Endodermal cell (in vitro differentiated cells): ENCODE data around the gene TRIM64. TPM values are rescaled to one million over a fixed set of nuclear protein-coding genes. Genes with fewer than 3 reads are reported as not detected.
"Not testable (repeated sequence)": the region's sequence is repeated elsewhere in the genome, so short reads cannot be mapped to it uniquely, and the experiment has no call there.

Experiments used
- DNase-seq: peaks from one replicate; pipeline ENCODE4 v3.0.0-alpha.2; 2017
- H3K27ac ChIP-seq: 2 replicates; pipeline ENCODE4 v1.5.1; 2013; ENCODE audit warnings: mild to moderate bottlenecking, low read depth, low read length, moderate library complexity
- H3K27me3 ChIP-seq: 2 replicates; pipeline ENCODE4 v1.6.1; 2013; ENCODE audit warnings: mild to moderate bottlenecking, low read length, moderate library complexity; ENCODE audit not compliant: insufficient read depth, control insufficient read depth, poor library complexity, severe bottlenecking
- H3K36me3 ChIP-seq: 2 replicates; pipeline ENCODE4 v1.7.0; 2013; ENCODE audit warnings: mild to moderate bottlenecking, low read length, moderate library complexity; ENCODE audit not compliant: control insufficient read depth, insufficient read depth
- H3K4me1 ChIP-seq: one replicate; pipeline ENCODE4 v1.7.0; 2013; ENCODE audit warnings: low read length; ENCODE audit not compliant: control insufficient read depth, insufficient read depth
- H3K4me3 ChIP-seq: 2 replicates; pipeline ENCODE4 v1.5.1; 2013; ENCODE audit warnings: mild to moderate bottlenecking, low read length, moderate library complexity
- H3K9ac ChIP-seq: 2 replicates; pipeline ENCODE4 v1.6.1; 2013; ENCODE audit warnings: mild to moderate bottlenecking, low read length, moderate library complexity; ENCODE audit not compliant: poor library complexity, severe bottlenecking; ENCODE audit errors: extremely low read depth
- H3K9me3 ChIP-seq: 2 replicates; pipeline ENCODE4 v1.6.1; 2013; ENCODE audit warnings: mild to moderate bottlenecking, low read length, moderate library complexity; ENCODE audit not compliant: control insufficient read depth
- H3K27ac Mint-ChIP-seq: 2 replicates; pipeline ENCODE4 v1.8.0; 2020; ENCODE audit warnings: mixed read lengths
- H3K27me3 Mint-ChIP-seq: 2 replicates; pipeline ENCODE4 v1.8.0; 2021; ENCODE audit warnings: mild to moderate bottlenecking, mixed read lengths; ENCODE audit not compliant: insufficient read depth
- H3K36me3 Mint-ChIP-seq: 2 replicates; pipeline ENCODE4 v1.8.0; 2020; ENCODE audit warnings: low read depth, mixed read lengths
- H3K4me1 Mint-ChIP-seq: 2 replicates; pipeline ENCODE4 v1.8.0; 2020; ENCODE audit warnings: mixed read lengths
- H3K4me3 Mint-ChIP-seq: 2 replicates; pipeline ENCODE4 v1.8.0; 2020; ENCODE audit warnings: mild to moderate bottlenecking, moderate library complexity, mixed read lengths
- H3K9me3 Mint-ChIP-seq: 2 replicates; pipeline ENCODE4 v1.8.0; 2020; ENCODE audit warnings: mild to moderate bottlenecking, mixed read lengths
- WGBS, 2 experiments: methylation state at CpG; one replicate each; pipeline versions ENCODE4 v1.1.5 to v1.1.7; 2013; ENCODE audit warnings: missing lambda C conversion rate in 2 of 2, mixed read lengths in 1 of 2; ENCODE audit not compliant: insufficient coverage in 1 of 2, insufficient read length in 1 of 2; 5-methylcytosine and 5-hydroxymethylcytosine counted together
- long read RNA-seq, 4 experiments: library from polyadenylated mRNA in 2 of 4; library from RNA in 1 of 4; library from capped mRNA in 1 of 4; stranded (forward) in 3 of 4; unstranded in 1 of 4; transcript quantifications; one replicate each; pipeline ENCODE4 v2.0.0, GENCODE V29; 2020 to 2021; ENCODE audit warnings: inconsistent platforms in 1 of 4
- polyA plus RNA-seq, 2 experiments: library from polyadenylated mRNA; stranded (reverse); fragments of 50-300 nt; gene quantifications; one replicate each; pipeline ENCODE4 v1.2.3, GENCODE V29; 2013
- total RNA-seq, 2 donors: library from RNA; stranded (reverse); fragmentation: NEBNext Ultra II Directional in 1 of 2; extraction: Animal tissue kit (Norgen Biotek cat#: 25700) in 1 of 2; gene quantifications; 2 replicates in 1 of 2; 3 replicates in 1 of 2; pipeline ENCODE4 v1.2.1, GENCODE V29; 2021
- TF ChIP-seq, protein P1 (sequence below): fragments of 200-600 bp; sonication (generic); conservative IDR thresholded peaks from 2 replicates; pipeline ENCODE4 v1.5.0; 2021; ENCODE audit warnings: antibody characterized with exemption, mild to moderate bottlenecking

The TRIM64 gene, protein sequence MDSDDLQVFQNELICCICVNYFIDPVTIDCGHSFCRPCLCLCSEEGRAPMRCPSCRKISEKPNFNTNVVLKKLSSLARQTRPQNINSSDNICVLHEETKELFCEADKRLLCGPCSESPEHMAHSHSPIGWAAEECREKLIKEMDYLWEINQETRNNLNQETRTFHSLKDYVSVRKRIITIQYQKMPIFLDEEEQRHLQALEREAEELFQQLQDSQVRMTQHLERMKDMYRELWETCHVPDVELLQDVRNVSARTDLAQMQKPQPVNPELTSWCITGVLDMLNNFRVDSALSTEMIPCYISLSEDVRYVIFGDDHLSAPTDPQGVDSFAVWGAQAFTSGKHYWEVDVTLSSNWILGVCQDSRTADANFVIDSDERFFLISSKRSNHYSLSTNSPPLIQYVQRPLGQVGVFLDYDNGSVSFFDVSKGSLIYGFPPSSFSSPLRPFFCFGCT
- not detected for total RNA-seq
- polyA plus RNA-seq (2013, experiment 1 of 2): not detected
- polyA plus RNA-seq (2013, experiment 2 of 2): not detected
- long read RNA-seq, experiment 1: 0 reads
- long read RNA-seq, experiment 2: 0 reads
- long read RNA-seq, experiment 3: 0 reads
- long read RNA-seq, experiment 4: 0 reads

DNA sequence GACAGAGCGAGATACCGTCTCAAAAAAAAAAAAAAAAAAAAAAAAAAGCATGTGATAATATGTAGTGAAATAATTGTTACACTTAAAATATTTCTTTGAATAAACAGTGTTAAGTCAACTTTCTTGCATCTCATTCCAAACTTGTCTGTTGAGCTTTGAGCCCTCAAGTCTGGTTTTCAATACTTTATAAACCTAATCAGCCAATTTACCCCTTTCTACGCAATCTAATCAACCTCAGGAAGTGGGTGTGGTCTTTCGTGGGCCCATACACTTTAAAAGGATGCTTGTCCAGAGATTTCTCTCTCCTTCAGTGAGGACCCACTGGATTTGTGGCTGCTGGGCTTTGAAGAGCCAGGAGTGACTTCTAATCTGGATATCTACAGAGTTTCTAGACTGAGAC lies at the start of gene TRIM64:
TRIM64 (plus strand) TSS at position 301 of the 400 bp plus-strand sequence. CDS start 2,467 bp downstream, outside the sequence.
- H3K27me3 Mint-ChIP-seq, H3K4me3 ChIP-seq, H3K9ac ChIP-seq, H3K27ac Mint-ChIP-seq, H3K27me3 ChIP-seq, DNase-seq, H3K36me3 Mint-ChIP-seq, H3K9me3 Mint-ChIP-seq, H3K9me3 ChIP-seq, H3K4me1 ChIP-seq, H3K27ac ChIP-seq, H3K4me1 Mint-ChIP-seq, H3K4me3 Mint-ChIP-seq, H3K36me3 ChIP-seq: not testable (repeated sequence)
- WGBS, 2 experiments: no CpG with 5 or more reads among the region's 4 CpGs

DNA sequence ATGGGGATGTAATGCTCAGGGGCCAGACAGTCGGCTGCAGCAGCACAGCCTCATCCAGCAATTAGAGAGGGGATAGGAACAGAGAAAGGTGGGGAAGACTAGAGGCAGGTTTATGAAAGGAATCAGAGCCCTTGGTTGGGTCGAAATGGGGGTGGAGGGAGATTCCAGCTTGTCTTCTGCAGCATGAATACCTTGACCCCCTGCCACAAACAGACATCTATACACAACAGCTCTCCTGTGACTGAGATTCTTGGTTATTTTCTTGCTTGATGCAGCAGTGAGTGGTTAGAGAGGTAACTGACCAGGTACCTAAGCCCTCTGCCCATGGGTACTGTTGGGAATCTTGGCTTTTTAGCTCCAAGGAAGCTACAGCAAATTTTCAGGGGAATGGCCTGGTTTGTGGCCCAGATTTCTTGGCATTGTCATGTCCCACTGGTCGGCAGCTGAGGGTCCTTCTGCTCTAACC lies 43.6 kb upstream of the TRIM64 start, which contains the start of gene TRIM49D1:
TRIM49D1 (minus strand) TSS at position 51 of the 466 bp plus-strand sequence. CDS start 4,535 bp downstream, outside the sequence.
- no peaks in the 10 kb centered on the region for H3K9me3 Mint-ChIP-seq

DNA sequence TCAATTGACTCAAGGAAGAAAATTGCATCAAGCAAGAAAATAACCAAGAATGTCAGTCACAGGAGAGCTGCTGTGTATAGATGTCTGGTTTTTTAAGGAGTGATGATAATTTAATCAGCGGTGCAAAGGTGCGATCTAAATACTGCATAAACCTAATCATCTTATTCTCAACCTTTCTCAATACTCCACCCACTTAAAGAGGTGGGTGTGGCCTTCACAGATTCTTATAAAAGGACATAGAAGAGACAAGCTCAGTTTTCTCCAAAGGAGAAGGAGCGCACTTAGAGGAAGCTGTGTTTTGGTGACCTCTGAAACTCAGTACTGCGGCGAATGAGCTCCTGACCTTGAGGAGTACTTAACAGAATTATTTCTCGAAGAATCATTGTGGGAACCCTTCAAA lies 42.1 kb upstream of the TRIM64 start, which contains the start of gene TRIM49D2:
TRIM49D2 (plus strand) TSS at position 301 of the 400 bp plus-strand sequence. CDS start 2,698 bp downstream, outside the sequence.
- H3K4me3 ChIP-seq, H3K27me3 ChIP-seq, H3K9ac ChIP-seq, H3K27me3 Mint-ChIP-seq, H3K36me3 ChIP-seq, H3K4me1 Mint-ChIP-seq, H3K4me3 Mint-ChIP-seq, H3K36me3 Mint-ChIP-seq, H3K27ac Mint-ChIP-seq, H3K27ac ChIP-seq, H3K9me3 Mint-ChIP-seq, H3K9me3 ChIP-seq, DNase-seq, H3K4me1 ChIP-seq: not testable (repeated sequence)
- WGBS, 2 experiments: no CpG with 5 or more reads among the region's 6 CpGs

More for the DNA sequence above, 43.6 kb upstream of the TRIM64 start, which contains the start of gene TRIM49D1:
- 85 to 100% methylated on average over 1 of the region's 3 CpGs for WGBS, 2 experiments
- Mint-ChIP-seq H3K4me1 (no peaks in the 10 kb centered on the region), H3K27ac (no peak within 1 kb of the TSS), H3K36me3 (no peaks in the 10 kb centered on the region), H3K27me3 (no peaks in the 10 kb centered on the region), H3K4me3 (no peak within 1 kb of the TSS)
- Histone ChIP-seq H3K36me3 (no peaks in the 10 kb centered on the region), H3K9ac (no peak within 1 kb of the TSS), H3K4me3 (no peak within 1 kb of the TSS), H3K9me3 (no peaks in the 10 kb centered on the region), H3K27me3 (no peaks in the 10 kb centered on the region), H3K27ac (no peak within 1 kb of the TSS), H3K4me1 (no peaks in the 10 kb centered on the region)
- DNase-seq: peak; percentile 25
- TF ChIP-seq, protein P1, sequence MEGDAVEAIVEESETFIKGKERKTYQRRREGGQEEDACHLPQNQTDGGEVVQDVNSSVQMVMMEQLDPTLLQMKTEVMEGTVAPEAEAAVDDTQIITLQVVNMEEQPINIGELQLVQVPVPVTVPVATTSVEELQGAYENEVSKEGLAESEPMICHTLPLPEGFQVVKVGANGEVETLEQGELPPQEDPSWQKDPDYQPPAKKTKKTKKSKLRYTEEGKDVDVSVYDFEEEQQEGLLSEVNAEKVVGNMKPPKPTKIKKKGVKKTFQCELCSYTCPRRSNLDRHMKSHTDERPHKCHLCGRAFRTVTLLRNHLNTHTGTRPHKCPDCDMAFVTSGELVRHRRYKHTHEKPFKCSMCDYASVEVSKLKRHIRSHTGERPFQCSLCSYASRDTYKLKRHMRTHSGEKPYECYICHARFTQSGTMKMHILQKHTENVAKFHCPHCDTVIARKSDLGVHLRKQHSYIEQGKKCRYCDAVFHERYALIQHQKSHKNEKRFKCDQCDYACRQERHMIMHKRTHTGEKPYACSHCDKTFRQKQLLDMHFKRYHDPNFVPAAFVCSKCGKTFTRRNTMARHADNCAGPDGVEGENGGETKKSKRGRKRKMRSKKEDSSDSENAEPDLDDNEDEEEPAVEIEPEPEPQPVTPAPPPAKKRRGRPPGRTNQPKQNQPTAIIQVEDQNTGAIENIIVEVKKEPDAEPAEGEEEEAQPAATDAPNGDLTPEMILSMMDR: no peak

DNA sequence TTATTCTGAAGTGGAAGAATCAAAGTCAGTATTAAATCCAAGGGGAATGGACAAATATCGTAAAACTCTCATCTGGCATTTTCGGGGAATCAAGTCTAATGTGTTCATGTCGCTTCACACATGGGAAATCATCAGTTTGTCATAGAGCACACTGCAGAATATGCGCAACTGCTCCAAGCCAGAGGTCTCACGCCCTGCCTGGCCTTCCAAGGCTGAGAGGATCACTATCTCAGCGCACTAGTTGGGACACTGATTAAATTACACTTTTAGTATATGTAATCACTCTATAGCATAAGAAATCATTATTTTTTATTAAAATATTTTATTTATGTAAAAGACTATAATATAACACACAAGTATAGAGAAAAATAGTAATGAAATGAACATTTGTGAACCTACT lies 5.0 kb upstream of the TRIM64 start:
- not testable (repeated sequence) for H3K27me3 Mint-ChIP-seq, H3K36me3 ChIP-seq, H3K27me3 ChIP-seq, H3K9ac ChIP-seq, H3K4me3 ChIP-seq, H3K4me3 Mint-ChIP-seq, H3K9me3 ChIP-seq, H3K9me3 Mint-ChIP-seq, H3K4me1 ChIP-seq, H3K4me1 Mint-ChIP-seq, DNase-seq, H3K36me3 Mint-ChIP-seq, H3K27ac ChIP-seq, H3K27ac Mint-ChIP-seq
- 96% methylated on average over 2 of the region's 6 CpGs; no CpG with 5 or more reads in 1 of the 2 experiments for WGBS, 2 experiments

Other genes with a start within 250 kb of the TRIM64 start
- gene TRIM49, start 157.5 kb upstream of the TRIM64 start, total RNA-seq: not detected
- gene TRIM64B, start 87.5 kb upstream of the TRIM64 start, total RNA-seq: not detected
- gene TRIM49D1, start 43.8 kb upstream of the TRIM64 start, total RNA-seq: not detected
- not detected for gene TRIM49D2, start 42.0 kb upstream of the TRIM64 start, total RNA-seq
- not detected for gene TRIM49C, start 65.1 kb downstream of the TRIM64 start, total RNA-seq
- gene UBTFL1, start 119.9 kb downstream of the TRIM64 start, total RNA-seq: not detected
- gene NAALAD2, start 168.6 kb downstream of the TRIM64 start, total RNA-seq: 1 to 10 TPM; 3.3 to 8.8 TPM